UCSD-AML1 (cell line): Measurements from ENCODE around the gene URGCP.
"Not testable (repeated sequence)": the region's sequence is repeated elsewhere in the genome, so short reads cannot be mapped to it uniquely, and the experiment has no call there.

Experiments
- DNase-seq: peaks from one replicate; lab custom pipeline; 2025; ENCODE audit not compliant: unreplicated experiment; lab: John Stamatoyannopoulos, UW

Gene URGCP

DNA sequence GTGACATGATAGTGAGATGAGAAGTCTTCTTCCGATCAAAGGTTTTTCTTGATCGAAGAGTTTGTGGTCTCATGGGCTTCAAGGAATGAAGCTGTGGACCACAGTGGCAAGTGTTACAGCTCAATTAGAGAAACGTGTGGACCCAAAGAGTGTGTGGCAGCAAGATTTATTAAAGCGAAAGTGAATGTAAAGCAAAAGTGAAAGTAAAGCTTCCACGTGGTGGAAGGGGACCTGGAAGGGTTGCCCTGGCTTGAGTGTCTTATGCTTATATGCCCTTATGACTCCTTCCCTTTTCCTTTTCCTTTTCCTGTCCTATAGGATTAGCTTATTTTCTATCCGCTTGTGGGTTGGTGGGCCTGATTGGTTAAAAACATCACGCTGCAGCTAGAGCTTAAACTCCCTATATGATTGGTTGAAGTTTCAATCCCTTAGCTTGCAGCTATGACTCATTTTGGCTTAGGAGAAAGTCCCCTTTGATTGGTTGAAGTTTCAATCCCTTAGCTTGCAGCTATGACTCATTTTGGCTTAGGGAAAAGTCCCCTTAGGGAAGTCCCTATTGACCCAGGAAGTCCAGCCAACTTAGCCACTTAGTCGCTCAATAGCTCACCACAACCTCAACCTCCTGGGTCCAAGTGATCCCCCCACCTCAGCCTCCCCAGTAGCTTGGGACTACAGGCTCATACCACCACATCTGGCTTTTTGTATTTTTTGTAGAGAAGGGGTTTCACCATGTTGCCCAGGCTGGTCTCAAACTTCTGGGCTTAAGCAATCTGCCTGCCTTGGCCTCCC, 71.7 kb downstream of the URGCP start:
- no peak for DNase-seq

DNA sequence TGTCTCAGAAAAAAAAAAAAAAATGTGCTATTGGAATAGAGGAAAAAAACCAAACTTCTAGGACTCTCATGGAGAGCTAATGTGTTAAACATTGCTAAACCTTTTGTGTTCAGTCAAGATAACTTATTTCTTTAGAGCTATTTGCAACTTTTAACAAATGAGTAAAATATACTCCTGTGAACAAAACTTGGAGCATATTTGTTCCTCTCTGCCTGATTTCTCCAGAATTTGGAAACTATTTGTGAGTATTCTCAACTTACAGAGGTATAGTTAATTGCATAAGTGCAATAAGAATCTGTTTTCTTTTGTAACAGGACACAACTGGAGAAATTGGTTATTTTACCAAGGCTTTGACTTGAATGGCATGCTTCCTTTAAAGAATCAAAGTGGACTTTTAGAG, 75.5 kb downstream of the URGCP start:
- DNase-seq: not testable (repeated sequence)
